HepG2 (cell line): ENCODE measurements around the gene RCAN2. TPM values are rescaled to one million over a fixed set of nuclear protein-coding genes. Genes with fewer than 3 reads are reported as not detected.

ENCODE experiments used
- ATM ChIP-seq: fragments of 450-650 bp; IDR thresholded peaks from 2 replicates; pipeline ENCODE4 v1.7.1; 2017; ENCODE audit warnings: mild to moderate bottlenecking, borderline replicate concordance
- FOXO4 ChIP-seq: sonication (generic); formaldehyde crosslinking; conservative IDR thresholded peaks from 2 replicates; pipeline ENCODE4 v1.8.1; 2023; ENCODE audit warnings: missing genetic modification reagents
- NR2C2 ChIP-seq: sonication (generic); formaldehyde crosslinking; IDR thresholded peaks from 2 replicates; pipeline ENCODE4 v1.4.0; 2020; ENCODE audit warnings: missing genetic modification reagents, mild to moderate bottlenecking, moderate library complexity, borderline replicate concordance
- THAP9 ChIP-seq: sonication (generic); formaldehyde crosslinking; IDR thresholded peaks from 2 replicates; pipeline ENCODE4; 2020; ENCODE audit warnings: missing genetic modification reagents, mild to moderate bottlenecking, borderline replicate concordance
- ZKSCAN1 ChIP-seq: fragments of 150-350 bp; IDR thresholded peaks from 2 replicates; pipeline ENCODE4 v1.6.1; 2014; ENCODE audit warnings: low read length
- ZMYM4 ChIP-seq: sonication (generic); formaldehyde crosslinking; IDR thresholded peaks from 2 replicates; pipeline ENCODE4 v1.8.1; 2023; ENCODE audit warnings: mild to moderate bottlenecking, missing genetic modification reagents
- ZNF296 ChIP-seq: sonication (generic); formaldehyde crosslinking; conservative IDR thresholded peaks from 2 replicates; pipeline ENCODE4 v1.5.0; 2020; ENCODE audit warnings: mild to moderate bottlenecking, missing genetic modification reagents
- ZNF549 ChIP-seq: sonication (generic); formaldehyde crosslinking; IDR thresholded peaks from 2 replicates; pipeline ENCODE4 v1.5.0; 2020; ENCODE audit warnings: missing genetic modification reagents
- ZNF576 ChIP-seq: sonication (generic); formaldehyde crosslinking; IDR thresholded peaks from 2 replicates; pipeline ENCODE4 v1.4.0; 2020; ENCODE audit warnings: mild to moderate bottlenecking, missing genetic modification reagents
- ZNF891 ChIP-seq: sonication (generic); formaldehyde crosslinking; IDR thresholded peaks from 2 replicates; pipeline ENCODE4 v1.5.0; 2020; ENCODE audit warnings: mild to moderate bottlenecking, missing genetic modification reagents
- polyA plus RNA-seq, 8 experiments: library from polyadenylated mRNA; depleted of rRNA in 3 of 8; stranded (reverse) in 7 of 8; unstranded in 1 of 8; fragments of >200 nt; fragmentation: Illumina TruSeq in 4 of 8; extraction: Trizol in 4 of 8; gene quantifications; 2 replicates each; pipeline versions ENCODE4 v1.2.1 to v1.2.3, GENCODE V29; 2011 to 2016; ENCODE audit warnings: low read depth in 4 of 8, missing spikeins in 1 of 8, mixed read lengths in 1 of 8; ENCODE audit not compliant: insufficient read depth in 1 of 8
- total RNA-seq, 5 experiments: library from RNA; depleted of rRNA; stranded (reverse); fragments of >200 nt; fragmentation: Illumina TruSeq; extraction: Trizol; gene quantifications; 2 replicates each; pipeline ENCODE4 v1.2.3, GENCODE V29; 2016; ENCODE audit warnings: low read depth in 1 of 5

RCAN2 gene
- total and polyA plus RNA-seq, 2 of the 13 experiments (the other 11 are each of a cell fraction or from before 2014, with no cell fraction given) = not detected

GRCh38 chr6:46350714-46351113, 140.5 kb downstream of the RCAN2 start (continued):
- no peak for TF ChIP-seq FOXO4 (CRISPR knock-in tag)
- TF ChIP-seq ZNF891 (CRISPR knock-in tag) = no peak
- TF ChIP-seq ZNF549 (CRISPR knock-in tag) = no peak
- no peak for TF ChIP-seq ZKSCAN1
- TF ChIP-seq NR2C2 (CRISPR knock-in tag) = no peak
- TF ChIP-seq ZNF296 = no peak
- no peak for TF ChIP-seq ZNF576
- no peak for TF ChIP-seq THAP9 (CRISPR knock-in tag)
- TF ChIP-seq ZMYM4 (CRISPR knock-in tag) = no peak
- TF ChIP-seq ATM = no peak
- TF ChIP-seq, all 625 proteins: peak for 0
